GM21526 (cell line): ENCODE results near the gene KANSL3.
"Not testable (repeated sequence)": the region's sequence is repeated elsewhere in the genome, so short reads cannot be mapped to it uniquely, and the experiment has no call there.

Experiments used
- ATAC-seq: cut with Tn5 transposase; IDR thresholded peaks from one replicate; pipeline ENCODE4 v1.9.1; 2021; ENCODE audit warnings: moderate library complexity; ENCODE audit not compliant: unreplicated experiment, low FRiP score

Gene KANSL3

GRCh38 chr2:96638144-96639121 lies at the start of gene KANSL3:
TSS of gene KANSL3 (minus strand) at chr2:96638312. CDS start at chr2:96637135, 1,177 bp downstream.
- peak; percentile 72 for ATAC-seq

- ATAC-seq: no peak
These were observed 49.2 kb upstream of the KANSL3 start for GRCh38 chr2:96687266-96687665.

- ATAC-seq: no peak
These were observed 47.7 kb upstream of the KANSL3 start for GRCh38 chr2:96685577-96686459.

- ATAC-seq: no peak
These were observed 46.9 kb upstream of the KANSL3 start for GRCh38 chr2:96684883-96685576.

- no peak for ATAC-seq
These were observed 46.1 kb upstream of the KANSL3 start for GRCh38 chr2:96683972-96684820.

- ATAC-seq: no peak
These were observed 45.2 kb upstream of the KANSL3 start for GRCh38 chr2:96683307-96683706.

- no peak for ATAC-seq
These were observed 43.4 kb upstream of the KANSL3 start for GRCh38 chr2:96681540-96681939.

- no peak for ATAC-seq
These were observed 42.5 kb upstream of the KANSL3 start for GRCh38 chr2:96680561-96681141.

GRCh38 chr2:96679848-96680247 lies 41.7 kb upstream of the KANSL3 start:
- no peak for ATAC-seq

- ATAC-seq: no peak
These were observed 31.6 kb upstream of the KANSL3 start for GRCh38 chr2:96669539-96670215.

GRCh38 chr2:96668771-96669170 lies 30.7 kb upstream of the KANSL3 start:
- ATAC-seq: no peak

- ATAC-seq: not testable (repeated sequence)
These were observed 27.6 kb upstream of the KANSL3 start for GRCh38 chr2:96665717-96666116.

- ATAC-seq: no peak
These were observed 27.0 kb upstream of the KANSL3 start for GRCh38 chr2:96665083-96665569.

GRCh38 chr2:96664366-96664925 lies 26.3 kb upstream of the KANSL3 start:
- ATAC-seq: no peak

- no peak for ATAC-seq
These were observed 25.7 kb upstream of the KANSL3 start for GRCh38 chr2:96663829-96664228.

- ATAC-seq: no peak
These were observed 25.1 kb upstream of the KANSL3 start for GRCh38 chr2:96663177-96663576.

GRCh38 chr2:96662360-96662759 lies 24.2 kb upstream of the KANSL3 start:
- no peak for ATAC-seq

- ATAC-seq: no peak
These were observed 23.2 kb upstream of the KANSL3 start for GRCh38 chr2:96661324-96661723.
